Measurements from ENCODE around the gene C11orf54. TPM values are rescaled to one million over a fixed set of nuclear protein-coding genes. Genes with fewer than 3 reads are reported as not detected.

The C11orf54 gene
- 16.9 and 21.0 TPM in 2 replicates for total RNA-seq

GRCh38 chr11:93741094-93741881 is at the start of gene C11orf54, which contains the start of gene TAF1D:
Gene C11orf54, plus strand, starts transcription at chr11:93741672. Its CDS starts 5,722 bp downstream, at chr11:93747394.
Gene TAF1D, minus strand, starts transcription at chr11:93741495. Its CDS starts 2,191 bp downstream, at chr11:93739304.

GRCh38 chr11:93784145-93784934 is 42.9 kb downstream of the C11orf54 start, which contains the start of gene MED17:
Gene MED17, plus strand, starts transcription at chr11:93784282. Its CDS starts 232 bp downstream, at chr11:93784514.

Other genes with a start within 250 kb of the C11orf54 start
- gene SMCO4, start 198.3 kb upstream of the C11orf54 start, total RNA-seq = 4.4 and 9.1 TPM in 2 replicates
- gene CEP295, start 80.0 kb upstream of the C11orf54 start, total RNA-seq = 15.0 and 15.7 TPM in 2 replicates
- gene TAF1D, start 177 bp upstream of the C11orf54 start, total RNA-seq = 85.8 and 86.5 TPM in 2 replicates
- 19.7 and 23.1 TPM in 2 replicates for gene MED17, start 42.6 kb downstream of the C11orf54 start, total RNA-seq
- gene VSTM5, start 108.9 kb downstream of the C11orf54 start, total RNA-seq = 0.03 and 0.20 TPM in 2 replicates

All from smooth muscle cell of the pulmonary artery (primary cell).